Measurements from ENCODE around the gene PRCD.
"Not testable (repeated sequence)": the region's sequence is repeated elsewhere in the genome, so short reads cannot be mapped to it uniquely, and the experiment has no call there.

Gene PRCD

DNA sequence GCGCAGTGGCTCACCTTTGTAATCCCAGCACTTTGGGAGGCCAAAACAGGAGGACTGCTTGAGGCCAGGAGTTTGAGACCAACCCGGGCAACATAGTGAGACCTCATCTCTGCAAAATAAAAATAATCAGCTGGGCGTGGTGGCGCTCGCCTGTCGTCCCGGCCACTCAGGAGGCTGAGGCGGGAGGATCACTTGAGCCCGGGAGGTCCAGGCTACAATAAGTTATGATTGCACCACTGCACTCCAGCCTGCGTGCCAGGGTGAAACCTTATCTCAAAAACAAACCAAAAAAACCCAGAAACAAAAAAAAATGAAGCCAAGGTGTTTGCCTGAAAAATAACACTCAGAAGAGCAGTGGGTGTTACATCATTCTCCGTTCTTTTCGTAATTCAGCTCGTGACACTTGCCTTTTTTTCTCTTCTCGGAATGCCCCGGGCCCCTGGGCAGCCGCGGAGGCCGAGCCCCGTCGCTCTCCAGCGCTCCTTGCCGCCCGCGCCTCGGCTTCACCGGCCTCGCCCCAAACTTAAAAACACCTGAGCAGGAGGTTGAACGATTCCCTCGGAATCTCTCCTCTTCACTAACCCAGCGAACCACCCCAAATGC lies 17.0 kb downstream of the PRCD start:
- DNase-seq (ENCODE audit: low read depth) = no peak

DNA sequence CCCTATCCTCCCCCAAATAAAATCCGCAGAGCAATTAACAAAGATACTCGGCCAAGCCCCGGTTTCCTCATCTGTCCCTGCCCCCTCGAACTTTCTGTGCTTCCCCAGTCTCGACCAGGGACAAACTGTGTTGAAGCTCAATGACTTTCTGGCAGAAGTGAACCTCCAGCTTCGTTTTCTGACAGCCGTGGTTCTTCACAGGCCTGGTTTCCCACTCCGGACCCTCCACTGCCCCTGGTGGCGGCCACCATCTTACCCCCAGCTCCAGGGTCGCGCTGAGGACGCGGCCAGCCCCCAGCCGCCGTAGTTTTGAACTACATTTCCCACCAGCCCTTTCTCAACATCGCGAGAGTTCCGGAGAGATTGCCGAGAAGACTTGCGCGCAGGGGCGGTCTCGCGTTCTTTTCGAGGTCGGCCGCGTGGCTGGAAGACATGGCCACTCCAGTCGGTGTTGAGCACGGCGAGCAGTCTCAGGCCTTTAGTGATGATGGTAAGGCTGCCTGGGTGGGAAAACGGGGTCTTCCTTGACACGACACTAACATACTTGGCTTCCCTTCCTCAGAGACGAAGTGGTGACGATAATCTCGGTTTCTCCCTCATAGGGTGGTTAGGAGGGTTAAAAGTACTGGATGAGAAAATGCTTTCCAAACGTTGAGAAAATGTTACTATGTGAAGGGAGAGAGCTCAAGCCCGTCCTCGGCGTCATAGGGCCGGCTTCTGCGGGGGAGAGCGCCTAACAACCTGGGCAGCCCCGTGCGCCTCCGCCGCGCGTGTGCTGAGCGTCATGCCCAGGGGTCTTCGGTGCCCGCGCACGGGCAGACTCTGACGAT lies 17.7 kb downstream of the PRCD start:
- DNase-seq (ENCODE audit: low read depth) = peak; percentile 91

DNA sequence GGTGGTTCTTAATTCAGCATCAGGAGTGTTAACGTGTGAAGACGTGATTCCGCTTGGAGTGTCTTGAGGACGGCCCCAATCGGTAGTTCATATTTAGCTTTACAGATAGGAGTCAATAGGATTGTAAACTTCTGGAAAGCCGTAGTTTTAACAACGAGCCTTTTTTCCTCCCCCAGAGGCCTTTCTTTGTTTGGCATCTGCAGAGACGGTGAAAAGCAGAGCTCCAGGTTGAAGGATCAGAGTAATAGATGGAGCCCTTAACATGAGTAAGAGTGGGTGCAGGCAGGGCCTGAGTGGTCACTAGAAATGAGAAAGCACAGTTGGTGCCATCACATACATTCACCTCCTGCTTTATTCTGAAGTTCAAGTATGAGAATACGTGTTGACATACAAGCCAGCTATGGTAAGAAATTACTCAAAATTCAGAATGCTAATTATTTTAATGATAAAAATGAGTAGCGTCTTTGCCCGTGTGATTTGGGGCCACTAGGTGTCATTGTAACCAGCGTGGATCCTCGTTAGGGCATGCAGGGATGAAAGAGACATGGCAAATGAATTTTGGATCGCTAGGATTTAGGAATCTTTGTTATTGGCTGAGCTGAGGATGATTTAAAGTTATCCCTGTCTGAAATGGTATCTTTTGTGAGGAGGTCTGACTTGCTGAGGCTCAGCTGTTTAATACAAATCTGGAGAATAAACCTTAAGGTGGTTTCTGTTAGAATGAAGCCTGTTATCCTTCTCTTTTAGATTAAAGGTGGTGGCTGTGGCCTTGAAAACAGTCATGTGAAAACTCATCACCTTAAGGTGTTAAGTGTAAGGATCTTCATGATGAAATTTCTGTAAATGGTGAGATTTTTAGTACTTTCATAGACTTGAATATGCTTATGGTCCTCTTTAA lies 18.6 kb downstream of the PRCD start:
- no peak for DNase-seq (ENCODE audit: low read depth)

DNA sequence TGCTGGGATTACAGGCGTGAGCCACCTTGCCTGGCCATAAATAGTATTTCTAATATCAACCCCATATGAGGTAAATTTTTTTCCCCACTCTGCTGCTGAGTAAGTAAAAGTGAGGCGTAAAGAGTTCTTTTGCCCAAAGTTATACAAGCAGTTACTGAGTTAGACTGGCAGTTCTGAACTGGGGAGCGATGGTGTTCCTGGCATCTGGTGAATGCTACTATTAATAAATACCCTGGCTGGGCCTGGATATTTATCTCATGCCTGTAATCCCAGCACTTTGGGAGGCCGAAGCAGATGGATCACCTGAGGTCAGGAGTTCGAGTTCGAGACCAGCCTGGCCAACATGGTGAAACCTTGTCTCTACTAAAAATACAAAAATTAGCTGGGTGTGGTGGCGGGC lies 19.6 kb downstream of the PRCD start:
- DNase-seq (ENCODE audit: low read depth) = not testable (repeated sequence)

DNA sequence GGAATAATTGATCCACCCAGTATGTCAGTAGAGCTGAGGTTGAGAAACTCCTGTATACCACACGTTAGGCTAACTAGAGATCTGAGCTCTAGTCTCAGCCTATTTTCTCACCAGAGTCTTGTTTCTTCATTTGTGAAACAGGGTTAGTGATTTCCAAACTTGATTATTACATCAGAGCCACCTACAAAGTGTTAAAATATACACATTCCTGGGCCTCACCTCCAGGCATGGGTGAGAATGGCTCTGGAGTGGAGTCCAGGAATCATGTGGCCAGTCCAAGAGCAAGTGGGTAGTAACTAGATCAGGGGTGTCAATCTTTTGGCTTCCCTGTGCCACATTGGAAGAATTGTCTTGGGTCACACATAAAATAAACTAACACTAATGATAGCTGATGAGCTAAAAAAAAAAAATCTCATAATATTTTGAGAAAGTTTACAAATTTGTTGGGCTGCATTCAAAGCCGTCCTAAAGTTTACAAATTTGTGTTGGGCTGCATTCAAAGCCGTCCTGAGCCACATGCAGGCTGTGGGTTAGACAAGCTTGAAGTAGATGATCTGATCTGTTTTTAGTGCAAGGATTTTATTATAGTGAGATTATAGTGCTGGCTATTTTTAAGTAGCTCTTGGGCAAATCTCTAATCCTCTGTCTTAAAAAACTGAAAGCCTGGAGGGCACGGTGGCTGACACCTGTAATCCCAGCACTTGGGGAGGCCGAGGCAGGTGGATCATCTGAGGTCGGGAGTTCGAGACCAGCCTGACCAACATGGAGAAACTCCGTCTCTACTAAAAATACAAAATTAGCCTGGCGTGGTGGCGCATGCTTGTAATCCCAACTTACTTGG lies 20.4 kb downstream of the PRCD start:
- no peak for DNase-seq (ENCODE audit: low read depth)

DNA sequence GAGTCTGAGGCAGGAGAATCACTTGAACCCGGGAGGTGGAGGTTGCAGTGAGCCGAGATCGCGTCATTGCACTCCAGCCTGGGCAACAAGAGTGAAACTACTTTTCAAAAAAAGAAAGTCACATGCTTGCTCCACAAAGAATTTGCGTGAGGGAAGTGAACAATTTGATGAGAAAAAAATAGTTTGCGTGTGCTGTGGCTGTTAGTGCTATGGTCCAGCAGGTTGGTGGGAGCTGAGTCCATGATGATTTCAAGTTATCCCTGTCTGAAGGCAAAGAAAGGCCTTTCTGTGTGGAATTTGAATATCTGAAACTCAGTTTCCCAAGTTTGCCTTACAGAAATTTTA lies 21.0 kb downstream of the PRCD start:
- DNase-seq (ENCODE audit: low read depth) = no peak

DNA sequence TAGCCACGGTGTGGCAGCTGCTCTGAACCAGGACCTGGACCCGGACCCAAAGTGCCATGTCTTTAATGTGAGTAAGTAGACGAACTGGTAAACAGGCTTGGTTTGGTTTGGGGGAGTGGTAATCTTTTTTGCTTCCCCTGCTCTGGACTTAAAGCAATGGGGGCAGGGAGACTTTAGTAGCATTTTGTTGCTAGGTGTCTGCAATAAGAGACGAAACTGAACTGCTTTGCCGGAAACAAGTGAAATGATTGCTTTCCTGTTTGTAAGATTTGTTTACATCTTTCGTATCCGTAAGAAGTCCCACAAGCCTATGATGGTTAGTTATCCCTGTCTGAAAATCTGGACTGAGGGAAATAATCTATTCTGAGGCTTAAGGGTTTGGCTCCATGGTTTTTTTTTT lies 21.5 kb downstream of the PRCD start:
- DNase-seq (ENCODE audit: low read depth) = no peak

DNA sequence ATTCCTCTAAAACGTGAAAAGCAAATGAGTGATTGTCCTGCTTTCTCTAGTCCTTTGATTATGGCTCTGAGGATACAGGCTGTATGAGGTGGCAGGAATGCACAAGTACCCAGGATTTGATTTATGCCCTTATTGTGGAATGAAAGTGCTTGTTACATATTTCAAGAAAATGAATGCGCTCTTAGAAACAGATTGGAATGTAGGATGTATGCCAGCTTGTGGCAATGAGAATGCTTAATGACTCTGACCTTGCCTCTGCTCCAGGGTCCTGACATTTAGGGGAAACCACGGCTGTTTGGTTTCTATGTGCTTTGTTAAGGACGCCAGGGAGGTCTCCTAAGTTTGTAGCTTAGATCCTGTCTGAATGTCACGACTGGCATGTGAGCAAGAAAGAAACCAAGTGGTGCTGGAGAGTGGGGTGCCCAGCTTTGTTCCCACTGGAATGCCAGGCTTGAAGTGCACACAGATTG lies 22.0 kb downstream of the PRCD start:
- no peak for DNase-seq (ENCODE audit: low read depth)

DNA sequence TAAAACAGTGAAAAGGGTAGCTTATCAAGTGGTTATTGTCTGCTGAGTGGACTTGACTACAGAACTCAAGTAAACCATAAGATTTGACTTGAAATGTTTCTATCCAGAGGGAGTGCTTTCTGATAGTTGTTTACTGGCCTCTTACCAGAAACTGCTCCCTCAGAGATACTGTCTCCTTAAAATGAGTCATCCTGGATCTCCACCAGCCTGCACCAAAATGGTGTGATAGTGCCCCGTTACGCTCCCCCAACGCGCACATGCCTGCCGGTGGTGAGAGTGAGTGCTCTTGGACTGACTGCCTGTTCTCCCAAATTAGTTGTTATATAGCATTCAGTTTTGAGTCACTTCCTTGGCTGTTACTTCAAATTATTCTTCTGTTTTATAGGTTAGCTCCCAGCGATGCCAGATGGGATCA lies 22.9 kb downstream of the PRCD start:
- no peak for DNase-seq (ENCODE audit: low read depth)

DNA sequence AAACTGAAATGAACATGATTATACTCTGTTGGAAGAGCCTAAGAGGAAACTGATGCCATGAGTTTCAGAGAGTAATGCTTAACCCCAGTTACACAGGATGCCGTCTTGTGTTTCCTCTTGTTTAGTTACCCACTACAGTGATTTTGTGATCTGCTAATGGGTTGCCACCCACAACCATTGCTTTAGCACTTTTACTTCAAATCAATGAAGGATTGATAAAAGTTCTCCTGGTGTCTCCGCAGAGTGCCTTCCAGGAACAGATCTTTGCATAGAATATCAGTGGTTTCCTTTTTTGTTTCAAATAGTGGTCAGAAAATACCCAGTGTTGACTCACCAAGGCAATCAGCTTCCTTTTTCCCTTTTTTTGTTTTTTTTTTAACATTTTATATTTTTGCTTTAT lies 23.5 kb downstream of the PRCD start:
- DNase-seq (ENCODE audit: low read depth) = not testable (repeated sequence)

DNA sequence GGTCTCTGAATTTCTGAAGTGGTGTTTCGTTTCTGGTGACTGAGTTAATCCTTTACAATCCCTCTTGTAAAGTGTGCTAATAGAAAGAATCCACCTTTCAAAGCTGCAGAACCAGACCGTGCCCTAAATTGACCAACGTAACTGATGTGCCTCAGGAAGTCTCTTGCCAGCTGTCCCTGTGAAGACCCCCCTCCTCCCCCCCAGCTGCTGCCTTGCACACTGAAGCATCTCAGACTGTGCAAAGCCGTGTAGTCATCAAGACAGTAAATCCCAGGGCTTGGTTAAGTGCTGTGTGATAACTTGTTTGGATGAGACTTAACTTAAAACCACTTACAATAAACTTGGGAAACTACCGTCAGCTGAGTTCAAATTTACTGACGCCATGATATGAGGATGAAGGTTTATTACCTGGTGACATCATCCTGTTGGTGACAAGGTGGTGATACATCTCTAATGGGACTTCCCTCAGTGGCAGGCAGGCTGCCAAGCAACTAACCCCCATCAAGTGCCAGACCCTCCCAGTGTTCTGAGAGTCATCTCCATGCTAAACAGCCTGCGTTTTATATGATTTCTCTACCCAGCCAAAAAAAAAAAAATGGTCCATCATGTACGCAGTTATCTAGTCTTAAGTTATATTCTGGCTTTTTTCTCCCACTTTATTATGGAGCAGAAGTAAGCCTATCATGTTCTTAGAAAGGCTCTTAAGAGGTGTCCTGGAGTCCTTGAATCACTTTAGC lies 25.3 kb downstream of the PRCD start:
- not testable (repeated sequence) for DNase-seq (ENCODE audit: low read depth)

DNA sequence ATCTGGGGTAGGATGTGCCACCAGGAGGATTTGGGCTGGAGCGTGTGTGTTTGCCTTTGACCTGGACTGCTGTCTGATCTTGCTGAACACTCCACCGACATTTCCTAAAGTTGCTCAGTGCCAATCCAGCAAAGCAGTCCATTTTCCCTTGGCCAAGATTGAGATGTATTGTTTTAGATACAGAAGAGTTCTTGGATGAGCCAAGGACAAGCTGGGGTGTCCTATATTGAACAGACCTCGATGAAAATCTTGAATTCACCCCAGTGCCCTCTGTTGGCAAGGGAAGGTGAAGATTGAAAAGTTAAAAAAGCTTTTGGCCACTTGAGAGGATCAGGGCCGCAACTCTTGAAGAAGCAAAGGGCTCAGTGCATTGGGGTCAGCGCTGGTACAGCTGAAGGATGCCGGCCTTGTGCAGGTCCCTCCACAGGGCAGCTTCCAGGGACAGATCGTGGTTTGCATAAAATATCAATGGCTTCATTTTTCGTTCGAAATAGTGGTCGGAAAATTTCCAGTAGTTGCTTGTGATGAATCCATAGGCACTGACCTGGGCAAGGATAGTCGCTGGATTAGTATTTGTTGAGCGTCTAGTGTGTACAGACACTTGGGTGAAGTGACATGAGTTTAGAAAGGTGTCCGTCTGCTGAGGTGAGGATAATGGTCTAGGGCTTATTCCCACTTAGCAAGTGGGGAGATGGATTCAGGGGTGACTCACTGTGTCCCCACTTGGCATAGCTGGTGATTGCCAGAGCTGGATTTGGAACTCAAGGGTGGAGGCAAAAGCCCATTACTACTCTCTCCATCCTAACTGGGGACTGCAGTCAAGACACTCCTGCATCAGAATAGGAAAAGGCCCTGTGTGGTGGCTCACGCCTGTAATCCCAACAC lies 26.1 kb downstream of the PRCD start:
- DNase-seq (ENCODE audit: low read depth) = no peak

DNA sequence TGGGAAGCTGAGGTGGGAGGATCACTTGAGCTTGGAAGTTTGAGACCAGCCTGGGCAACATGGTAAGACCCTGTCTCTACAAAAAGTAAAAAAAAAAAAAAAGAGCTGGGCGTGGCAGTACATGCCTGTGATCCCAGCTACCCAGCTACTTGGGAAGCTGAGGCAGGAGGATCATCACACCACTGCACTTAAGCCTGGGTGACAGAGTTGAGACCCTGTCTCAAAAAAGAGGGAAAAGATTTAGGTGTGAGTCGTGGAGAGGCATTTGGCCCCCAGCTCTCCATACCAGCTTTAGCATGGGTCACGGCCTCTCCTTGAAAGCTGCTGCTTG lies 26.7 kb downstream of the PRCD start:
- DNase-seq (ENCODE audit: low read depth) = no peak

DNA sequence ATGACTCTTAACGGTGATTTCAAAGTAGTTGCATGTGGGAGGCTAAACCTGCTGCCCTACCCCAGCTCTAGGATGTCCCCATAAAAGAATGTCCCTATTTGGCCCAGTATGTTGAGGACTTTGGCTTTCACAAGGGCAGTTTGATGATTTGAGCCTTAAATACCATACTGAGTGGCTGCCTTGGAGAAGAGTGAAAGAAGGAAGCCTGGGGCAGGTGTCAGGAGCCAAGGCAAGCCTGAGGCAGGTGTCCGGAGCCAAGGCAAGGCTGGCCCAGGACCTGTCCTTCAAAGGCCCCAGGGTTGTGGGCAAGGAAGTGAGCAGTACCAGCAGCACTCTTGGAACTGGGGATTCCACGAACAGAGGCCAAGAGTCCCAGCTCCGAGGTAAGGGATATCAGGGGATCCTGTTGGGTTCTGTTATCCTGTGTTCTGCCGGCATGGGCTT lies 27.2 kb downstream of the PRCD start:
- no peak for DNase-seq (ENCODE audit: low read depth)

DNA sequence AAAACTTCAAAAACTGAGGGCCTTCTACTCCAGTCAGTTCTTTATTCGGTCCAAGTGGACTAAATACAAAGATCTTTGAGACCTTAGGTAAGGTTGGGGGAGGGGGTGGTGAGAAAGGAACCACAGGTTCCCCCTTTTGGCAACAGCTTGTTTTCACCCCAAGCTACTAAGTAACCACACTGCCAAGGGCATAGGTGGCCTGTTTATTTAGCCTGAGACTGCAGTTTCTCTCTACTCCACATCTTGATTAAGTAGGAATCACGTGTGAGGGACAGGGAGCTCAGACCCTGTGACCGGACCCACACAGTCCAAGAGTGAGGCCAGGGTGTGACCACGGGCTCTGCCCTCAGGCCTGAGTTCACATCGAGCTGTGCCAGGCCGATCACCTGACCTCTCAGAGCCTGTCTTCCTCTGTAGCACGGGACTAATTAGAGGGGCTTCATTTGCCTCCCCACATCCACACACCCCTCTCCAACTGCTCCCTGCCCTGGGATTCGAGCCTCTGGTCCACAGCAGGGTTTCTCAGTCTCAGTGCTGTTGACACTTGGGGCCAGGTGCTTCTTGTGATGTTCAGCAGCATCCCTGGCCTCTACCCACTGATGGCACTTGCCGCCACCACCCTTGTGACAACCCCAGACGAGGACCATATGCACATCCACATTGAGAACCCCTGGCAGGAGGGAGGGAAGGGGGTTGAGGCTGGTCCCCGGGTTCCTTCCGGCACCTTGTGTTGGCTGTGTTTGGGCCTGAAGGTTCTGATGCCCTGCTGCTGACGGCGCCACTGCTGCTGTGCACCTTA lies 28.0 kb downstream of the PRCD start:
- no peak for DNase-seq (ENCODE audit: low read depth)

DNA sequence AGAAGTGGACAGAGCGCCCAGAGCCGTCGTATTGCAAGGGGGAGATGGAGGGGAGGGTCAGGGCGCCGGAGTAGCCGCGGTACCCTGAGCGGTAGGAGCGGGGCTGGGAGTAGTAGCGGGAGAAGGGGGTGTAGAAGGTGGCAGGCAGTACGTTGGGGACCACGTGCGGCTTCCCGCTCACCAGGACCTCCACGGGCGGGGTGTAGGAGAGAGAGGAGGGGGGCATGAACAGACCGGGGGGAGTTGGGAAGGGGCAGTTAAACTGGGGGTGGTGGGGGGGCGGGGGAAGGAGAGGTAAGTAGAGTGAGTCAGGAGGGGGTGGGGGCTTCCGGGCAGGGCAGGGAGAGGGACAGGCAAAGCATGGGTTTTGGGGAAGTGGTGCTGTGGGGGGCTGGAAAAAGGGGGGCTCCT lies 29.0 kb downstream of the PRCD start:
- no peak for DNase-seq (ENCODE audit: low read depth)

DNA sequence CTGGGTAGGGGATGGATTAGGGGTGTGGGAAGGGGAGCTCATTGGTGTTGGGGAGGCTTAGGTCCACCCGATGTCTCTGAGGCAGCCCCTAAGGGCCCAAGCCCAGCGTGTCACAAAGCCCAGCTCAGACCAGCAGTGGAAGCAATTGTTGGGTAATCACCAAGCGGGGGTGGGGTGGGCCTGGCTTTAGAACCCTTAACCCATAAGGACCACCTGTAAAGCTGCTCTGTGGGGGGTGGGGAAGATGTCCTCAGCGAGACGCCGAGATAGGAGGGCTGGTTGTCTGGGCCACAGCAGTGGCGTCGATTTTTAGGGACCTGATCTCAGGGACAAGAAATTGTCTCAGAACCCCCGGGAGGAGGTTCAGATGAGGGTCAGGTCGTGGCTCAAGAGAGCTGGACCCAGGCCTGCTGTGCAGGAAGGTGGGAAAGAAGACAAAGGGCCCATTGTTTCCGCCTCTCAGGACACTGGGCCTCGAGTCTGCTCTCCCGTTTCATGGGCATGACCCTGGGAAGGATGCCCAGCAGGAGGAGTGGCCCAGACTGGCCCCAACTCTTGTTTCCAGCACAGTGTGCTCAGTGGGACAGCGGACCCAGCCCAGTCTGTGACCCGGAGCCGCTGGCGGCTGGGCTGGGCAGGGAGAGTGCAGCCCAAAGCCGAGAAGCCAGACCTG lies 29.9 kb downstream of the PRCD start:
- DNase-seq (ENCODE audit: low read depth) = no peak

DNA sequence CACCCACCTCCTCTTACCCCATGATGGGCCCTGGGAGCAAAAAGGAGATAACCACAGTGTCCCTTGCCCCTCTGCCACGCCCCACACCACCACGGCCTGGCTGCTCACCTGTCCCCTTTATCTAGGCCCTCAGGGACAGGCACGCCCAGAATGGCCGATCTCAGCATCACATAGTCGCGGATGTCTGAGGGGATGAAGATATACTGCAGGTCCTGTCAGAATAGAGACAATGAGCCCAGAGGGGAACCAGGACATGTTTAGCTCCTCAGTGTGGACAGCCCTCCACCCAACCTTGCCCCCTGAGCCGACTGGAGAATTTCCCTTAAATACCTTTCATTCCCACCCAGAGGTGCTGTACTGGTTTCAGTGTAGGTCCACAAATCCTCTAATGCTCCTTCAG lies 30.6 kb downstream of the PRCD start:
- DNase-seq (ENCODE audit: low read depth) = no peak

All from stimulated activated CD4-positive, alpha-beta T cell treated with anti-CD3 and anti-CD28 coated beads, Interleukin-2, amount 100 ng/mL, for 4 hours (primary cell).